Kidney (tissue), 14 donors: Measurements from ENCODE around the gene PDE4D. TPM values are rescaled to one million over a fixed set of nuclear protein-coding genes. Genes with fewer than 3 reads are reported as not detected.
A peak's percentile ranks its signal among the peaks of the same experiment; 100 is the strongest.

Experiments
- DNase-seq, 5 donors: peaks; one replicate each; pipeline ENCODE4 v3.0.0-alpha.2; 2013 to 2020
- FAIRE-seq: peaks from 2 replicates; lab custom pipeline; 2012; peaks lifted over from hg19 to GRCh38; lab: Jason Lieb, UNC
- H3K27ac ChIP-seq, 2 donors: one replicate each; pipeline ENCODE4 v1.7.0; 2013; ENCODE audit warnings: low read depth in 2 of 2, low read length in 2 of 2, inconsistent platforms in 1 of 2
- H3K27me3 ChIP-seq: one replicate; pipeline ENCODE4 v1.7.1; 2013; ENCODE audit warnings: low read length, inconsistent platforms; ENCODE audit not compliant: control insufficient read depth, insufficient read depth
- H3K36me3 ChIP-seq, 3 donors: one replicate each; pipeline versions ENCODE4 v1.7.0 to v1.7.1; 2013; ENCODE audit warnings: low read length in 3 of 3, control low read depth in 1 of 3, inconsistent platforms in 1 of 3; ENCODE audit not compliant: insufficient read depth in 3 of 3, control insufficient read depth in 2 of 3
- H3K4me1 ChIP-seq, 3 donors: one replicate each; pipeline versions ENCODE4 v1.7.0 to v1.7.1; 2013; ENCODE audit warnings: low read length in 3 of 3, inconsistent platforms in 1 of 3, low read depth in 1 of 3; ENCODE audit not compliant: control insufficient read depth in 2 of 3, insufficient read depth in 2 of 3
- H3K4me3 ChIP-seq, 3 donors: one replicate each; pipeline versions ENCODE4 v1.7.0 to v1.8.1; 2013; ENCODE audit warnings: low read length in 3 of 3, control low read depth in 1 of 3, inconsistent platforms in 1 of 3
- H3K9ac ChIP-seq, 3 donors: one replicate each; pipeline versions ENCODE4 v1.7.0 to v1.7.1; 2013; ENCODE audit warnings: low read length in 3 of 3, control low read depth in 1 of 3, inconsistent platforms in 1 of 3
- H3K9me3 ChIP-seq, 3 donors: one replicate each; pipeline versions ENCODE4 v1.7.0 to v1.7.1; 2013; ENCODE audit warnings: low read length in 3 of 3, control low read depth in 1 of 3, inconsistent platforms in 1 of 3; ENCODE audit not compliant: control insufficient read depth in 2 of 3, insufficient read depth in 1 of 3
- CTCF ChIP-seq: IDR thresholded peaks from 3 replicates; pipeline ENCODE4 v1.5.1; 2012; ENCODE audit warnings: mild to moderate bottlenecking, moderate library complexity, borderline replicate concordance; ENCODE audit not compliant: insufficient read depth; ENCODE audit errors: extremely low read depth
- intact Hi-C: fragments of 100-400 bp; cut with DNase I; formaldehyde crosslinking; loops from one replicate; pipeline ENCODE4 v1.11.1; 2022
- polyA plus RNA-seq: library from polyadenylated mRNA; stranded (reverse); fragments of 350-450 nt; fragmentation: Illumina TruSeq; extraction: RNeasy Lipid Tissue Mini Kit (QIAGEN cat#74804); gene quantifications from one replicate; pipeline ENCODE4 v1.2.3, GENCODE V29; 2014; ENCODE audit warnings: low read depth, low replicate concordance; ENCODE audit not compliant: insufficient read depth
- total RNA-seq: library from RNA; stranded (reverse); fragmentation: NEBNext Ultra II Directional; extraction: Animal tissue kit (Norgen Biotek cat#: 25700); gene quantifications from one replicate; pipeline ENCODE4 v1.2.1, GENCODE V29; 2021
- donor health status: control.
- donor health status: control.
- donor health status: control.
- donor health status: control.
- donor health status: control.
- donor health status: DM: yes; HTN: yes; CAD: no.
- donor health status: Normal renal cell carcinoma (clear cell type).

PDE4D gene
- total and polyA plus RNA-seq, 2 donors from 2014 or later, result 9.2 to 78.9 TPM

- DNase-seq, result peak in 2 of 5 donors; percentile 31 to 53
- Histone ChIP-seq H3K9ac (no peak overlapping the region), H3K27ac (no peak overlapping the region), H3K9me3 (no peaks in the 10 kb centered on the region), H3K36me3 (no peaks in the 10 kb centered on the region), H3K4me3 (no peak overlapping the region), H3K27me3 (no peaks in the 10 kb centered on the region), H3K4me1 (peaks cover 0 to 16% (median 7%) of the 10 kb centered on the region in 3 donors)
- FAIRE-seq, result no peak
- no peak for TF ChIP-seq CTCF
- intact Hi-C loops, result no loop called here
Measured at GRCh38 chr5:59300930-59301329, 592.6 kb downstream of the PDE4D start.

GRCh38 chr5:59299006-59299405 is 594.5 kb downstream of the PDE4D start:
- no peaks in the 10 kb centered on the region for H3K9me3 ChIP-seq
- no peak overlapping the region for H3K9ac ChIP-seq
- FAIRE-seq, result no peak
- H3K4me1 ChIP-seq, result peaks cover 0 to 23% (median 7%) of the 10 kb centered on the region in 3 donors
- DNase-seq, result peak in 1 of 5 donors; percentile 16
- H3K27ac ChIP-seq, result peak overlapping the region in 1 of 2 donors; percentile 14
- TF ChIP-seq CTCF, result no peak
- H3K4me3 ChIP-seq, result no peak overlapping the region
- H3K36me3 ChIP-seq, result no peaks in the 10 kb centered on the region
- H3K27me3 ChIP-seq, result no peaks in the 10 kb centered on the region
- intact Hi-C loops, result no loop called here

- peak overlapping the region; percentile 22 to 79 for H3K27ac ChIP-seq
- no peaks in the 10 kb centered on the region for H3K9me3 ChIP-seq
- FAIRE-seq, result peak; percentile 95
- H3K4me3 ChIP-seq, result peak overlapping the region in 2 of 3 donors; percentile 26 to 51
- no peak for TF ChIP-seq CTCF
- H3K27me3 ChIP-seq, result no peaks in the 10 kb centered on the region
- intact Hi-C loops, result no loop called here
- H3K36me3 ChIP-seq, result no peaks in the 10 kb centered on the region
- H3K4me1 ChIP-seq, result peaks cover 0 to 23% (median 7%) of the 10 kb centered on the region in 3 donors
- no peak for DNase-seq
- H3K9ac ChIP-seq, result peak overlapping the region; percentile 1 to 41 (median 8)
Measured at GRCh38 chr5:59296317-59297264, 596.9 kb downstream of the PDE4D start.
